ENCODE measurements around the gene IHH. TPM values are rescaled to one million over a fixed set of nuclear protein-coding genes. Genes with fewer than 3 reads are reported as not detected.

IHH gene
- total RNA-seq, 4 donors from 2014 or later: 0.27 TPM; not detected in 3

- no peaks in the 10 kb centered on the region for H3K27me3 ChIP-seq
- in situ Hi-C loops (cut with MboI; ENCODE audit: low sequenced_read_pairs in 4 of 4) (loop anchor here in 1 of 4 donors (25.0 kb wide), 1 partner anchor 296 kb away; the partner anchor contains the start of gene PTPRN), intact Hi-C loops (cut with DNase I; ENCODE audit: low total_unique reads) (no loop called here)
- H3K27ac ChIP-seq: no peak overlapping the region
- H3K4me3 ChIP-seq: no peak overlapping the region
- no peaks in the 10 kb centered on the region for H3K36me3 ChIP-seq
- no peak for DNase-seq
- TF ChIP-seq POLR2A (IDR thresholded peaks at IDR 0.05): no peak
- TF ChIP-seq CTCF (IDR thresholded peaks at IDR 0.05 in 4 of 5, conservative IDR thresholded peaks at IDR 0.05 in 1 of 5): no peak
- H3K9me3 ChIP-seq: no peaks in the 10 kb centered on the region
- no peak for ATAC-seq
- no peaks in the 10 kb centered on the region for H3K4me1 ChIP-seq
These were observed 44.0 kb downstream of the IHH start for GRCh38 chr2:219016721-219017120.

GRCh38 chr2:219010873-219011272, 49.8 kb downstream of the IHH start:
- Histone ChIP-seq H3K27ac (no peak overlapping the region), H3K36me3 (no peaks in the 10 kb centered on the region), H3K4me1 (no peaks in the 10 kb centered on the region), H3K27me3 (peaks cover 3 to 15% (median 10%) of the 10 kb centered on the region in 3 donors), H3K4me3 (no peak overlapping the region), H3K9me3 (no peaks in the 10 kb centered on the region)
- in situ Hi-C loops (cut with MboI; ENCODE audit: low sequenced_read_pairs in 4 of 4): loop anchor here in 1 of 4 donors (25.0 kb wide), 1 partner anchor 301 kb away; the partner anchor contains the start of gene PTPRN
- no peak for TF ChIP-seq CTCF (IDR thresholded peaks at IDR 0.05 in 4 of 5, conservative IDR thresholded peaks at IDR 0.05 in 1 of 5)
- TF ChIP-seq POLR2A (IDR thresholded peaks at IDR 0.05): no peak
- DNase-seq (no peak), ATAC-seq (no peak)
- intact Hi-C loops (cut with DNase I; ENCODE audit: low total_unique reads): no loop called here

GRCh38 chr2:219010162-219010756, 50.5 kb downstream of the IHH start:
- H3K4me3 ChIP-seq: no peak overlapping the region
- H3K9me3 ChIP-seq: no peaks in the 10 kb centered on the region
- no peaks in the 10 kb centered on the region for H3K36me3 ChIP-seq
- intact Hi-C loops (cut with DNase I; ENCODE audit: low total_unique reads) (no loop called here), in situ Hi-C loops (cut with MboI; ENCODE audit: low sequenced_read_pairs in 4 of 4) (loop anchor here in 1 of 4 donors (25.0 kb wide), 1 partner anchor 302 kb away; the partner anchor contains the start of gene PTPRN)
- no peaks in the 10 kb centered on the region for H3K4me1 ChIP-seq
- H3K27me3 ChIP-seq: peaks cover 9 to 16% (median 15%) of the 10 kb centered on the region in 3 donors
- DNase-seq: no peak
- no peak overlapping the region for H3K27ac ChIP-seq
- no peak for ATAC-seq
- TF ChIP-seq CTCF (IDR thresholded peaks at IDR 0.05 in 4 of 5, conservative IDR thresholded peaks at IDR 0.05 in 1 of 5) (no peak), POLR2A (IDR thresholded peaks at IDR 0.05) (no peak)

- H3K4me1 ChIP-seq: no peaks in the 10 kb centered on the region
- no peaks in the 10 kb centered on the region for H3K36me3 ChIP-seq
- intact Hi-C loops (cut with DNase I; ENCODE audit: low total_unique reads) (no loop called here), in situ Hi-C loops (cut with MboI; ENCODE audit: low sequenced_read_pairs in 4 of 4) (loop anchor here in 1 of 4 donors (25.0 kb wide), 1 partner anchor 303 kb away; the partner anchor contains the start of gene PTPRN)
- peaks cover 19 to 25% (median 24%) of the 10 kb centered on the region in 3 donors for H3K27me3 ChIP-seq
- H3K9me3 ChIP-seq: no peaks in the 10 kb centered on the region
- no peak overlapping the region for H3K4me3 ChIP-seq
- TF ChIP-seq POLR2A (IDR thresholded peaks at IDR 0.05): no peak
- TF ChIP-seq CTCF (IDR thresholded peaks at IDR 0.05 in 4 of 5, conservative IDR thresholded peaks at IDR 0.05 in 1 of 5): no peak
- DNase-seq (no peak), ATAC-seq (no peak)
- H3K27ac ChIP-seq: no peak overlapping the region
These were observed 51.4 kb downstream of the IHH start for GRCh38 chr2:219009294-219009693.

MicroRNAs within 50 kb of the gene (microRNA counts, 767-probe panel; counts per million panel counts)
- microRNA hsa-miR-3131: 356 to 448 counts per million in 2 donors

Small RNA genes within 50 kb of the gene (microRNA-seq; reads per million reads assigned to microRNA genes)
- 0 reads per million in 2 donors for gene MIR3131 (ENCODE audit: borderline replicate concordance in 2 of 2)

Other genes with a start within 250 kb of the IHH start
- 10 to 100 TPM in 3 of 4 donors, 1 to 10 TPM in 1; 8.3 to 65.4 (median 44.3) TPM for gene PRKAG3, start 229.1 kb downstream of the IHH start, total RNA-seq
- 1 to 10 TPM in 2 of 4 donors, under 1 TPM in 2; 0.36 to 3.9 (median 2.1) TPM for gene WNT6, start 201.1 kb downstream of the IHH start, total RNA-seq
- gene WNT10A, start 180.1 kb downstream of the IHH start, total RNA-seq: not detected
- gene CDK5R2, start 101.3 kb downstream of the IHH start, total RNA-seq: not detected
- not detected for gene FEV, start 75.7 kb downstream of the IHH start, total RNA-seq
- not detected for gene CRYBA2, start 67.5 kb downstream of the IHH start, total RNA-seq
- under 1 TPM in 1 of 4 donors, not detected in 3; 0.09 TPM for gene CFAP65, start 19.4 kb downstream of the IHH start, total RNA-seq
- gene NHEJ1, start 99.9 kb upstream of the IHH start, total RNA-seq: 10 to 100 TPM; 24.5 to 39.0 (median 26.4) TPM
- gene SLC23A3, start 109.1 kb upstream of the IHH start, total RNA-seq: 1 to 10 TPM in 1 of 4 donors, under 1 TPM in 1, not detected in 2; 0.11 to 1.5 TPM
- 100 to 1,000 TPM in 1 of 4 donors, 10 to 100 TPM in 3; 53.5 to 114 (median 55.9) TPM for gene CNPPD1, start 116.0 kb upstream of the IHH start, total RNA-seq
- gene RETREG2, start 117.4 kb upstream of the IHH start, total RNA-seq: 10 to 100 TPM; 39.8 to 57.2 (median 44.9) TPM
- gene ZFAND2B, start 145.9 kb upstream of the IHH start, total RNA-seq: 10 to 100 TPM; 33.2 to 60.8 (median 41.2) TPM
- 10 to 100 TPM; 15.0 to 45.8 (median 31.8) TPM for gene ABCB6, start 158.0 kb upstream of the IHH start, total RNA-seq
- 100 to 1,000 TPM; 111 to 208 (median 176) TPM for gene ATG9A, start 168.7 kb upstream of the IHH start, total RNA-seq
- gene ANKZF1, start 168.9 kb upstream of the IHH start, total RNA-seq: 10 to 100 TPM; 13.0 to 23.0 (median 19.1) TPM
- 1 to 10 TPM; 1.0 to 3.6 (median 1.3) TPM for gene GLB1L, start 184.5 kb upstream of the IHH start, total RNA-seq
- gene STK16, start 184.6 kb upstream of the IHH start, total RNA-seq: 10 to 100 TPM in 3 of 4 donors, 1 to 10 TPM in 1; 4.4 to 19.3 (median 14.2) TPM
- gene TUBA4B, start 192.3 kb upstream of the IHH start, total RNA-seq: not detected
- gene TUBA4A, start 193.0 kb upstream of the IHH start, total RNA-seq: 100 to 1,000 TPM; 351 to 797 (median 386) TPM
- gene DNAJB2, start 218.4 kb upstream of the IHH start, total RNA-seq: 10 to 100 TPM; 58.6 to 76.5 (median 71.8) TPM
- not detected for gene PTPRN, start 248.5 kb upstream of the IHH start, total RNA-seq